Smooth muscle cell (in vitro differentiated cells): Measurements from ENCODE around the gene ARHGEF28. TPM values are rescaled to one million over a fixed set of nuclear protein-coding genes. Genes with fewer than 3 reads are reported as not detected.

Source experiments
- DNase-seq: peaks from one replicate; lab custom pipeline; 2025; ENCODE audit not compliant: unreplicated experiment; lab: John Stamatoyannopoulos, UW
- H2AFZ ChIP-seq: fragments of 200-600 bp; sonication (generic); 2 replicates; pipeline ENCODE4 v1.6.0; 2016; ENCODE audit warnings: antibody characterized with exemption, low read depth, mild to moderate bottlenecking
- H3F3A ChIP-seq: fragments of 200-600 bp; sonication (generic); 2 replicates; pipeline ENCODE4 v1.6.0; 2017; ENCODE audit warnings: antibody characterized with exemption, low read depth
- H3K27ac ChIP-seq: fragments of 200-600 bp; sonication (generic); 2 replicates; pipeline ENCODE4 v1.5.1; 2016; ENCODE audit warnings: low read depth, mild to moderate bottlenecking
- H3K27me3 ChIP-seq: fragments of 200-600 bp; sonication (generic); 2 replicates; pipeline ENCODE4 v1.6.1; 2016; ENCODE audit warnings: low read depth, mild to moderate bottlenecking
- H3K36me3 ChIP-seq: fragments of 200-600 bp; sonication (generic); 2 replicates; pipeline ENCODE4 v1.5.1; 2016; ENCODE audit warnings: low read depth
- H3K4me1 ChIP-seq: fragments of 200-600 bp; sonication (generic); 2 replicates; pipeline ENCODE4 v1.5.1; 2016; ENCODE audit warnings: low read depth
- H3K4me2 ChIP-seq: fragments of 200-600 bp; sonication (generic); 2 replicates; pipeline ENCODE4 v1.6.0; 2016; ENCODE audit warnings: mild to moderate bottlenecking
- H3K4me3 ChIP-seq: fragments of 200-600 bp; sonication (generic); 2 replicates; pipeline ENCODE4 v1.5.1; 2016; ENCODE audit warnings: mild to moderate bottlenecking
- H3K79me2 ChIP-seq: fragments of 200-600 bp; sonication (generic); 2 replicates; pipeline ENCODE4 v1.6.0; 2016; ENCODE audit warnings: low read depth, mild to moderate bottlenecking
- H3K9ac ChIP-seq: fragments of 200-600 bp; sonication (generic); 2 replicates; pipeline ENCODE4 v1.6.0; 2016; ENCODE audit warnings: low read depth
- H3K9me3 ChIP-seq: fragments of 200-600 bp; sonication (generic); replicated peaks from 2 replicates; pipeline ENCODE4 v1.5.1; 2016; ENCODE audit warnings: low read depth
- H4K20me1 ChIP-seq: fragments of 200-600 bp; sonication (generic); 2 replicates; pipeline ENCODE4 v1.6.0; 2016; ENCODE audit warnings: low read depth
- CTCF ChIP-seq: fragments of 200-600 bp; sonication (generic); IDR thresholded peaks from 2 replicates; pipeline ENCODE4 v1.5.1; 2017; ENCODE audit warnings: borderline replicate concordance, mild to moderate bottlenecking, antibody characterized with exemption; ENCODE audit not compliant: insufficient read depth, poor library complexity, severe bottlenecking
- WGBS: methylation state at CpG from one replicate; pipeline ENCODE4 v1.1.7; 2016; ENCODE audit warnings: low lambda C conversion rate; 5-methylcytosine and 5-hydroxymethylcytosine counted together
- polyA plus RNA-seq: library from polyadenylated mRNA; unstranded; fragments of >200 nt; fragmentation: Nextera tagmentation; extraction: Ambion mirVana; gene quantifications from 2 replicates; pipeline ENCODE4 v1.2.1, GENCODE V29; 2016
- total RNA-seq: library from RNA; depleted of rRNA; stranded (reverse); fragments of >200 nt; gene quantifications from 2 replicates; pipeline ENCODE4 v1.2.3, GENCODE V29; 2014

The ARHGEF28 gene
- total and polyA plus RNA-seq, 2 experiments from 2014 or later, result 0.19 to 0.90 TPM

GRCh38 chr5:73774924-73775323 lies 148.9 kb downstream of the ARHGEF28 start:
- H3K4me1 ChIP-seq, result no peaks in the 10 kb centered on the region
- DNase-seq, result no peak
- no peaks in the 10 kb centered on the region for H3F3A ChIP-seq
- H3K4me2 ChIP-seq, result no peak overlapping the region
- H3K9me3 ChIP-seq, result no peaks in the 10 kb centered on the region
- H3K36me3 ChIP-seq, result no peaks in the 10 kb centered on the region
- no peak overlapping the region for H2AFZ ChIP-seq
- 91% methylated on average over 3 of the region's 3 CpGs for WGBS
- H3K9ac ChIP-seq, result no peak overlapping the region
- no peak overlapping the region for H3K4me3 ChIP-seq
- H3K79me2 ChIP-seq, result no peaks in the 10 kb centered on the region
- no peak for TF ChIP-seq CTCF
- peaks cover 10% of the 10 kb centered on the region for H3K27me3 ChIP-seq
- no peaks in the 10 kb centered on the region for H4K20me1 ChIP-seq
- H3K27ac ChIP-seq, result no peak overlapping the region

GRCh38 chr5:73776405-73776804 lies 150.4 kb downstream of the ARHGEF28 start:
- no peaks in the 10 kb centered on the region for H3F3A ChIP-seq

GRCh38 chr5:73777192-73777591 lies 151.2 kb downstream of the ARHGEF28 start:
- Histone ChIP-seq H3K36me3 (no peaks in the 10 kb centered on the region), H3K79me2 (no peaks in the 10 kb centered on the region), H4K20me1 (no peaks in the 10 kb centered on the region), H3K4me3 (no peak overlapping the region), H3K4me1 (no peaks in the 10 kb centered on the region), H3F3A (no peaks in the 10 kb centered on the region), H3K27ac (no peak overlapping the region), H3K9ac (no peak overlapping the region), H3K4me2 (no peak overlapping the region), H3K9me3 (no peaks in the 10 kb centered on the region), H2AFZ (no peak overlapping the region), H3K27me3 (peaks cover 18% of the 10 kb centered on the region)
- DNase-seq, result no peak
- WGBS, result 86% methylated on average over 2 of the region's 2 CpGs
- no peak for TF ChIP-seq CTCF

More at GRCh38 chr5:73776405-73776804, 150.4 kb downstream of the ARHGEF28 start:
- Histone ChIP-seq H2AFZ (no peak overlapping the region), H3K4me1 (no peaks in the 10 kb centered on the region), H3K27me3 (peaks cover 13% of the 10 kb centered on the region), H3K27ac (no peak overlapping the region), H3K36me3 (no peaks in the 10 kb centered on the region), H3K9me3 (no peaks in the 10 kb centered on the region), H3K4me3 (no peak overlapping the region), H3K79me2 (no peaks in the 10 kb centered on the region), H3K4me2 (no peak overlapping the region), H3K9ac (no peak overlapping the region), H4K20me1 (no peaks in the 10 kb centered on the region)
- DNase-seq, result no peak
- 95% methylated on average over 5 of the region's 5 CpGs for WGBS
- no peak for TF ChIP-seq CTCF

GRCh38 chr5:73780302-73781080 lies 154.5 kb downstream of the ARHGEF28 start:
- no peak overlapping the region for H3K27ac ChIP-seq
- H2AFZ ChIP-seq, result no peak overlapping the region
- no peaks in the 10 kb centered on the region for H3F3A ChIP-seq
- peaks cover 24% of the 10 kb centered on the region for H3K27me3 ChIP-seq
- H3K4me1 ChIP-seq, result no peaks in the 10 kb centered on the region
- no peak for TF ChIP-seq CTCF
- H3K9me3 ChIP-seq, result no peaks in the 10 kb centered on the region
- H3K9ac ChIP-seq, result no peak overlapping the region
- no peak for DNase-seq
- H3K36me3 ChIP-seq, result no peaks in the 10 kb centered on the region
- H4K20me1 ChIP-seq, result no peaks in the 10 kb centered on the region
- no peak overlapping the region for H3K4me3 ChIP-seq
- no peak overlapping the region for H3K4me2 ChIP-seq
- 92% methylated on average over 11 of the region's 11 CpGs for WGBS
- H3K79me2 ChIP-seq, result no peaks in the 10 kb centered on the region
